ENCODE data around the gene CEP295NL. TPM values are rescaled to one million over a fixed set of nuclear protein-coding genes. Genes with fewer than 3 reads are reported as not detected.
"Not testable (repeated sequence)": the region's sequence is repeated elsewhere in the genome, so short reads cannot be mapped to it uniquely, and the experiment has no call there.

The CEP295NL gene
- total and polyA plus RNA-seq, 3 experiments from 2014 or later, result not detected

DNA sequence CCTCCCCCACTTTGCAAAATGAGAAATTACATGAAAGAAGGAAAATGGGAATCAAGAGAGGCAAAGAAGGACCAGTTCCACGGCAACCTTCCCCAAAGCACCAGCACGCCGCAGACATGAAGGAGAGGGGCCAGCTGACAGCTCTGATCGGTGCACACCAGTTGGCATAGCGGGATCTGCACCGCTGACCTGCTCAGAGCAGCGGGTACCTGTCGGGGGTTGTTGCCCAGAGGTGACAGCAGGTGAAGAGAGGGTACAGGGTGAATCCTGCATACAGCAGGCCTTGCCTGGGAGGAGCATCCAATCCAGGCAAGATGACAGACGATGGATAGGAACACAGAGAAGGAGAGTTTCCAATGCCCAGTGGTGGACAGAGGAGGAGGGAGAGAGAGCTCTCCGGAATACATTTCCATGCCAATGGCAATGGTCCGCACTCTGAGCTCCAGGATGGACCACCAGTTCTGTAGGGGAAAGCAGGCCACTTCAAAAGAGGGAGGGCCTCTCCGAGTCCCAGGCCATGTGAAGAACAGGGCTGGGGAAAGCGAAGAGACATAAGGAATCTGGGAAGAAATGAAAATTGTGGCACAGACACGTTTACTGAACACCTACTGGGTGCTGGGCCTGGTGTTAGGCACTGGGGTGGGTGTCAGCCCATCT, 24.0 kb downstream of the CEP295NL start:
- peak overlapping the region in 6 of 7 donors; percentile 30 to 67 (median 52) for H3K4me3 Mint-ChIP-seq

DNA sequence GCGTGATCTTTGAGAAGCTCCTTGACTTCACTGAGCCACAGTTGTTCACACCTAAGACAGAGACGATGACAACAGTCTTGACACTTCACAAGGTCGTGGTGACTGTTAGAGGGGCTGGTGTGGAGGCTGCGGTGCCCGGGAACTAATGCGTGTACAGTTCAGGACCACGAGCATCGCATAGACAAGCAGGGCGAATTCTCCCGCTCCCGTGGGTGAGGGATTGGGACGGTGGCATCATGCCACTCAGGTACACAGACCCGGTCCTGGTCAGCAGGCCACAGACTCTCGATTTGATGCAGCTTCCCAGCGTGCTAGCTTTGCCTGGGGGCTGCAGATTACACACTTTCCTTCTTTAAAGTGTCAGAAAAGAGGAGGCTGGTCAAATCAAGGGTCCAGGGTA, 24.7 kb downstream of the CEP295NL start:
- Mint-ChIP-seq H3K4me3 (no peak overlapping the region), H3K27me3 (peaks cover 23 to 41% of the 10 kb centered on the region in 2 donors), H3K36me3 (no peaks in the 10 kb centered on the region), H3K9me3 (no peaks in the 10 kb centered on the region), H3K4me1 (peaks cover 4 to 21% (median 17%) of the 10 kb centered on the region in 3 donors), H3K27ac (no peak overlapping the region)
- Histone ChIP-seq H3K27ac (ENCODE audit: low read depth, low read length) (no peak overlapping the region), H3K9me3 (ENCODE audit: low read length) (no peaks in the 10 kb centered on the region), H3K27me3 (ENCODE audit: insufficient read depth, low read length, poor library complexity, severe bottlenecking) (no peaks in the 10 kb centered on the region), H3K4me1 (ENCODE audit: insufficient read depth, low read length) (peaks cover 20% of the 10 kb centered on the region), H3K36me3 (ENCODE audit: insufficient read depth, low read length) (no peaks in the 10 kb centered on the region), H3K4me3 (ENCODE audit: low read length) (no peak overlapping the region)
- ChIA-PET POLR2A (no interaction called here), CTCF (interaction anchor here (1.8 kb wide), 1 partner anchor 12 kb away, joined by 7 read pairs; no protein-coding TSS in a partner anchor)
- no peak for DNase-seq

More for the DNA sequence above, 24.0 kb downstream of the CEP295NL start:
- Mint-ChIP-seq H3K27ac (peak overlapping the region in 2 of 8 donors; percentile 17 to 34), H3K36me3 (no peaks in the 10 kb centered on the region), H3K9me3 (no peaks in the 10 kb centered on the region), H3K4me1 (peaks cover 4 to 22% (median 17%) of the 10 kb centered on the region in 3 donors), H3K27me3 (peaks cover 23 to 41% of the 10 kb centered on the region in 2 donors)
- Histone ChIP-seq H3K27me3 (ENCODE audit: insufficient read depth, low read length, poor library complexity, severe bottlenecking) (no peaks in the 10 kb centered on the region), H3K4me1 (ENCODE audit: insufficient read depth, low read length) (peaks cover 22% of the 10 kb centered on the region), H3K4me3 (ENCODE audit: low read length) (peak overlapping the region; percentile 53), H3K27ac (ENCODE audit: low read depth, low read length) (no peak overlapping the region), H3K9me3 (ENCODE audit: low read length) (no peaks in the 10 kb centered on the region), H3K36me3 (ENCODE audit: insufficient read depth, low read length) (no peaks in the 10 kb centered on the region)
- ChIA-PET POLR2A (no interaction called here), CTCF (interaction anchor here (1.8 kb wide), 1 partner anchor 13 kb away, joined by 7 read pairs; no protein-coding TSS in a partner anchor)
- DNase-seq, result no peak

DNA sequence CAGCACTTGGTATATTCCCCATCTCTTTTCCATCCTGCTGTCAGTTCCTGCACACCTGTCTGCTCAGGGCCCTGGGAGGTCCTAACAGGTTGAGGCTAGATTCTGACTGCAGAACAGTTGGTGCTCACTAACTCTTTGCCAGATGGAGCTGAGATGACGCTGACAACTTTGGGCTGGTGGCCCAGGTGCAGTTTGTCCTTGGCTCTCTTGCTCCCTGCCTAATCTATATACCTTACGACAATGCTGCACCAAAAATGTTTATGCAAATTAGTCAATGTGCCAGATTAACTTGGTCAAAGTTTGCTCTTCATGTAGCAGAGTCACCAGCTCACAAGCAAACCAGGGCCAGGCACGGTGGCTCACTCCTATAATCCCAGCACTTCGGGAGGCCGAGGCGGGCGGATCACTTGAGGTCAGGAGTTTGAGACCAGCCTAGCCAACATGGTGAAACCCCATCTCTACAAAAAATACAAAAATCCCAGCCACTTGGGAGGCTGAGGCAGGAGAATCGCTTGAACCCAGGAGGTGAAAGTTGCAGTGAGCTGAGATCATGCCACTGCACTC, 26.0 kb downstream of the CEP295NL start:
- H3K9me3 Mint-ChIP-seq, H3K36me3 Mint-ChIP-seq: not testable (repeated sequence)

DNA sequence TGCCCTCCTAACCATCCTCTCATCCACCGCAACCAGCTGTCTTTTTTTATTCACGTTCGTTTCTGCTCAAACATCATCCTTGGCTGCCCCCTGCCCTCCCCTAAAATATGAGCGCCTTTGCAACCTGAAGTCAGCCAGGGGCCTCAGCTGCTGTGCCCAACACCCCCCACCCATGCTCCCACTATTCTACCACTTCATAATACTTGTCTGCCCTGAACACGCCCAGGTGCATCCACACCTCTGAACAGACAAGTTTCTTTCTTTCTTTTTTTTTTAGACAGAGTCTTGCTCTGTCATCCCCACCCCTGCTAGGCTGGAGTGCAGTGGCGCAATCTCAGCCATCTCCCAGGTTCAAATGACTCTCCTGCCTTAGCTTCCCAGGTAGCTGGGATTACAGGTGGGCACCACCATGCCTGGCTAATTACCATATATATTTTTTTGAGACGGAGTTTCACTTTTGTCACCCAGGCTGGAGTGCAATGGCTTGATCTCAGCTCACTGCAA, 26.9 kb downstream of the CEP295NL start:
- Mint-ChIP-seq H3K27me3 (peaks cover 17 to 28% of the 10 kb centered on the region in 2 donors), H3K4me1 (peaks cover 2 to 17% (median 17%) of the 10 kb centered on the region in 3 donors), H3K36me3 (no peaks in the 10 kb centered on the region), H3K4me3 (peak overlapping the region in 1 of 7 donors; percentile 5), H3K27ac (peak overlapping the region in 1 of 8 donors; percentile 94), H3K9me3 (no peaks in the 10 kb centered on the region)
- H3K9me3 ChIP-seq (ENCODE audit: low read length), result no peaks in the 10 kb centered on the region
- no peak overlapping the region for H3K27ac ChIP-seq (ENCODE audit: low read depth, low read length)
- H3K36me3 ChIP-seq (ENCODE audit: insufficient read depth, low read length), result no peaks in the 10 kb centered on the region
- CTCF ChIA-PET, result interaction anchor here (0.9 to 1.6 kb wide), 2 partner anchors 10 to 16 kb away, joined by 3 read pairs; no protein-coding TSS in a partner anchor
- POLR2A ChIA-PET, result interaction anchor here (0.7 kb wide), 1 partner anchor 18 kb away, joined by 3 read pairs; no protein-coding TSS in a partner anchor
- DNase-seq, result no peak
- H3K27me3 ChIP-seq (ENCODE audit: insufficient read depth, low read length, poor library complexity, severe bottlenecking), result no peaks in the 10 kb centered on the region
- H3K4me1 ChIP-seq (ENCODE audit: insufficient read depth, low read length), result peaks cover 15% of the 10 kb centered on the region
- H3K4me3 ChIP-seq (ENCODE audit: low read length), result no peak overlapping the region

More for the DNA sequence above, 26.0 kb downstream of the CEP295NL start:
- H3K4me3 Mint-ChIP-seq; POLR2A ChIA-PET; H3K36me3 ChIP-seq (ENCODE audit: insufficient read depth, low read length); H3K27me3 ChIP-seq (ENCODE audit: insufficient read depth, low read length, poor library complexity, severe bottlenecking); H3K27ac Mint-ChIP-seq; H3K9me3 ChIP-seq (ENCODE audit: low read length); DNase-seq; H3K27ac ChIP-seq (ENCODE audit: low read depth, low read length); H3K4me3 ChIP-seq (ENCODE audit: low read length): not testable (repeated sequence)
- Mint-ChIP-seq H3K4me1 (peaks cover 2 to 17% (median 17%) of the 10 kb centered on the region in 3 donors), H3K27me3 (peaks cover 22 to 32% of the 10 kb centered on the region in 2 donors)
- H3K4me1 ChIP-seq (ENCODE audit: insufficient read depth, low read length), result peaks cover 15% of the 10 kb centered on the region
- CTCF ChIA-PET, result interaction anchor here (0.9 to 1.8 kb wide), 3 partner anchors 11 to 17 kb away, joined by 3 to 7 read pairs (median 3); no protein-coding TSS in a partner anchor

DNA sequence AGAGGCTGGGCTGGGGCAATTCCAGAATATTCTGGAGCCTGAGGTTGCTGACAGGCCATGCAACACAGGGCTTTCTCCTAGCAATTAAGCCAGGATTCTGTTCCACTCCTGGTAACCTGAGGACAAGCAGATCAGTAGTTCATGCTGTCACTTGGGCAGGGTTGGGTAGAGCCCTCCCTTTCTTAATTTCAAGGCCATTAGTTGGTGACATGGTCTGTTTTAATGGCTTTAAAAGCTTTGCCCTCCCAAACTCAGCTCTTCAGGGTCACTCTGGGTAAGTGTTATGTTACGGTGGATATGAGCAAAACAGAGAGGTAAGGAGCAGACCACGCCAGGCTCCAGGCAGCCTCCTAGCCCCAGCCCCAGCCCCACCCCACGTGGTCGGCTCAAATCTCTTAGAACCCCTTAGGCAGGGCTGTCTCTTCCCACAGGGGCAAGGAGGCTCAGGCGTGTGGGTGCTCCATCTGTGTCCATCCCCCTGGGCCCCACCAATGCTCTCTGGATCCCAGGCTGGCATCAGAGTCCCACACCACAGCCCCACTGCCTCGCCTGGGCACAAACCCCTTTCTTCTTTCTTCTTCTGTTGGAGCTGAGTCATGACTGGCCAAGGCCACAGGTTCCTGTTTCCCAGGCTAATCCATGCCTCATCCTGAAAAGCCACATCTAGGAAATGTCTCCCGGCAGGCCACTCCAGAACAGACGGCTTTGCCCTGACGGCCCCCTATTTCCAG, 27.5 kb downstream of the CEP295NL start:
- ChIA-PET CTCF (interaction anchor here (1.6 to 1.7 kb wide), 2 partner anchors 10 to 15 kb away, joined by 3 to 6 read pairs; no protein-coding TSS in a partner anchor), POLR2A (no interaction called here)
- Mint-ChIP-seq H3K9me3 (no peaks in the 10 kb centered on the region), H3K4me3 (no peak overlapping the region), H3K27me3 (peaks cover 14 to 28% of the 10 kb centered on the region in 2 donors), H3K4me1 (peaks cover 2 to 17% (median 17%) of the 10 kb centered on the region in 3 donors), H3K27ac (no peak overlapping the region), H3K36me3 (no peaks in the 10 kb centered on the region)
- Histone ChIP-seq H3K9me3 (ENCODE audit: low read length) (no peaks in the 10 kb centered on the region), H3K4me1 (ENCODE audit: insufficient read depth, low read length) (peaks cover 15% of the 10 kb centered on the region), H3K27ac (ENCODE audit: low read depth, low read length) (no peak overlapping the region), H3K4me3 (ENCODE audit: low read length) (no peak overlapping the region), H3K27me3 (ENCODE audit: insufficient read depth, low read length, poor library complexity, severe bottlenecking) (no peaks in the 10 kb centered on the region), H3K36me3 (ENCODE audit: insufficient read depth, low read length) (no peaks in the 10 kb centered on the region)
- no peak for DNase-seq

DNA sequence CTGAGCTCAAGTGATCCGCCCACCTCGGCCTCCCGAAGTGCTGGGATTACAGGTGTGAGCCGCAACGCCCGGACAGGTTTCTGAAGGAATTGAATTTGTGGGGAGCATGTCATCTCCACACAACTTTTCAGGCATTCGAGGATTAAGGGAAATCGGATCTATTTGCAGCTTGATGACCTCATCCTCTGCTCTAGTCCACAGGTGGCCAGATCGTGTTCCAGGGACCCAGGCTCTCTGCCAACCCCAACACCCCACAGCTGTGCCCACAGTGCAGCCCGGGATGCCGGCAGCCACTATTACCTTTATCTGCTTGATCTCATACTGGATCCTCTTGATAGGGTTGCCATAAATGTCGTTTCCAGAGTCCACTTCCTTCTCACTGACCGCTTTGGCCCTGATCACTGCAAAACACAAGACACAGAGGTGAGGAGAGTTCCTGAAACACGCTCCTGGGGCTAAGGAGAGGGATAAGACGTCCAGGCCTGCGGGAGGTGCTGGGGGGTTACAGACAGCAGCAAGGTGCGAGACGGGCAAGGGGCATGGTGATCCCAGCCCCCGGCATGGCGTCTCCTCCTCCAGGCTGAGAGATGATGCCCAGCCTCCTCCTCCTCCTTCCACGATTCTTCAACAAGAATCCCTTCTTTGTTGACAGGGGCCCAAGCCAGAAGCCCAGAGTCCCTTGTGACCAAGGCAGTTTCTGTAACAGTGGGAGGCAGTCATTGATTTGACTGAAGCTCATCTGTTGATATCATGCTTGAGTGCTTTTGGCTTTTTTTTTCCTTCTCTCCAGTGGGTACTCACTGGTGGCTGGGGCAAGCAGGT, 29.3 kb downstream of the CEP295NL start:
- Mint-ChIP-seq H3K36me3 (no peaks in the 10 kb centered on the region), H3K27me3 (peaks cover 14 to 17% of the 10 kb centered on the region in 2 donors), H3K4me1 (peaks cover 0 to 1% (median under 1%) of the 10 kb centered on the region in 3 donors), H3K27ac (no peak overlapping the region), H3K9me3 (no peaks in the 10 kb centered on the region), H3K4me3 (no peak overlapping the region)
- Histone ChIP-seq H3K27me3 (ENCODE audit: insufficient read depth, low read length, poor library complexity, severe bottlenecking) (no peaks in the 10 kb centered on the region), H3K27ac (ENCODE audit: low read depth, low read length) (no peak overlapping the region), H3K4me1 (ENCODE audit: insufficient read depth, low read length) (peaks cover under 1% of the 10 kb centered on the region), H3K9me3 (ENCODE audit: low read length) (no peaks in the 10 kb centered on the region), H3K4me3 (ENCODE audit: low read length) (no peak overlapping the region), H3K36me3 (ENCODE audit: insufficient read depth, low read length) (no peaks in the 10 kb centered on the region)
- ChIA-PET POLR2A (no interaction called here), CTCF (interaction anchor here (1.3 to 1.7 kb wide), 2 partner anchors 8 to 15 kb away, joined by 3 to 6 read pairs; no protein-coding TSS in a partner anchor)
- no peak for DNase-seq

DNA sequence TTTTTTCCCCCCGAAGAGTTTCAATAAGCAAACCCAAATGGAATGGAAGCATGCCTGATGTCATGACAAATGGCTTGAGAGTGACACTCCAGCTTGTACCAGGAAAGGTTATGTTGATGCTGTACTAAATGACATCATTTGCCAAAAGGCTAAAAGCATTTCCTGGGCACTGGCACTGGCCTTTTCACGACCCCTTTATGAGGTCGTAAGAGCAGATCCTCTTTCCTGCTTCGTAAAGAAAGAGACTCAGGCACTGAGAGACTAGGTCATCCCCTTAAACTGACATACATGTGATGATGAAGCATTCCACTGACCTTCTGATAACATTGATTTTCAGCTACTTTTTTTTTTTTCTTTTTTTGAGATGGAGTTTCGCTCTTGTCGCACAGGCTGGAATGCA, 30.5 kb downstream of the CEP295NL start:
- POLR2A ChIA-PET, result no interaction called here
- no peaks in the 10 kb centered on the region for H3K36me3 Mint-ChIP-seq
- Histone ChIP-seq H3K27me3 (ENCODE audit: insufficient read depth, low read length, poor library complexity, severe bottlenecking) (no peaks in the 10 kb centered on the region), H3K36me3 (ENCODE audit: insufficient read depth, low read length) (no peaks in the 10 kb centered on the region), H3K4me3 (ENCODE audit: low read length) (no peak overlapping the region), H3K9me3 (ENCODE audit: low read length) (no peaks in the 10 kb centered on the region), H3K4me1 (ENCODE audit: insufficient read depth, low read length) (no peaks in the 10 kb centered on the region), H3K27ac (ENCODE audit: low read depth, low read length) (no peak overlapping the region)
- no peaks in the 10 kb centered on the region for H3K9me3 Mint-ChIP-seq
- no peaks in the 10 kb centered on the region for H3K4me1 Mint-ChIP-seq
- DNase-seq, result no peak
- CTCF ChIA-PET, result no interaction called here
- no peak overlapping the region for H3K4me3 Mint-ChIP-seq
- peak overlapping the region in 1 of 8 donors; percentile 14 for H3K27ac Mint-ChIP-seq
- H3K27me3 Mint-ChIP-seq, result peaks cover 6 to 14% of the 10 kb centered on the region in 2 donors

Measured in CD8-positive, alpha-beta memory T cell (primary cell).